OCI-LY1 (cell line): ENCODE results near the gene IMMP2L.
A peak's percentile ranks its signal among the peaks of the same experiment; 100 is the strongest.

Experiments
- H2AFZ ChIP-seq: fragments of 200-600 bp; sonication (generic), shearing (Covaris generic); 2 replicates; pipeline ENCODE4 v1.6.0; 2014; ENCODE audit warnings: antibody characterized with exemption, mild to moderate bottlenecking, low read length
- H3F3A ChIP-seq: fragments of 200-600 bp; sonication (generic), shearing (Covaris generic); 2 replicates; pipeline ENCODE4 v1.6.0; 2014; ENCODE audit warnings: mild to moderate bottlenecking, antibody characterized with exemption, low read length, moderate library complexity; ENCODE audit not compliant: insufficient read depth
- H3K27ac ChIP-seq: fragments of 200-600 bp; sonication (generic); 2 replicates; pipeline ENCODE4 v1.5.1; 2014; ENCODE audit warnings: low read length, mixed run types, mild to moderate bottlenecking, low read depth; ENCODE audit not compliant: poor library complexity, severe bottlenecking
- H3K27me3 ChIP-seq: fragments of 200-600 bp; sonication (generic); 2 replicates; pipeline ENCODE4 v1.6.0; 2014; ENCODE audit warnings: antibody characterized with exemption, mild to moderate bottlenecking, low read length, moderate library complexity; ENCODE audit not compliant: insufficient read depth
- H3K36me3 ChIP-seq: fragments of 200-600 bp; sonication (generic); 2 replicates; pipeline ENCODE4 v1.6.1; 2014; ENCODE audit warnings: mild to moderate bottlenecking, antibody characterized with exemption, low read length, moderate library complexity, mixed read lengths; ENCODE audit not compliant: insufficient read depth
- H3K4me1 ChIP-seq: fragments of 200-600 bp; sonication (generic); 2 replicates; pipeline ENCODE4 v1.5.1; 2014; ENCODE audit warnings: mild to moderate bottlenecking, low read length, moderate library complexity; ENCODE audit not compliant: insufficient read depth, severe bottlenecking
- H3K4me2 ChIP-seq: fragments of 200-600 bp; sonication (generic), shearing (Covaris generic); 2 replicates; pipeline ENCODE4 v1.6.1; 2014; ENCODE audit warnings: low read length
- H3K4me3 ChIP-seq: fragments of 200-600 bp; sonication (generic); 2 replicates; pipeline ENCODE4 v1.5.1; 2014; ENCODE audit warnings: low read length, low read depth, mild to moderate bottlenecking, mixed read lengths; ENCODE audit not compliant: poor library complexity, severe bottlenecking
- H3K79me2 ChIP-seq: fragments of 200-600 bp; shearing (Covaris generic); 2 replicates; pipeline ENCODE4 v1.6.1; 2016; ENCODE audit warnings: mixed run types, low read length, mixed read lengths; ENCODE audit not compliant: insufficient read depth
- H3K9ac ChIP-seq: fragments of 200-600 bp; sonication (generic), shearing (Covaris generic); 2 replicates; pipeline ENCODE4 v1.6.1; 2014; ENCODE audit warnings: mild to moderate bottlenecking, low read length, mixed read lengths
- H3K9me2 ChIP-seq: fragments of 200-600 bp; sonication (generic), shearing (Covaris generic); 2 replicates; pipeline ENCODE4 v1.6.1; 2014; ENCODE audit warnings: low read depth, mild to moderate bottlenecking, low read length, mixed read lengths
- H3K9me3 ChIP-seq: fragments of 200-600 bp; shearing (Covaris generic); 2 replicates; pipeline ENCODE4 v1.6.1; 2014; ENCODE audit warnings: low read length, mixed read lengths
- H4K20me1 ChIP-seq: fragments of 200-600 bp; sonication (generic), shearing (Covaris generic); 2 replicates; pipeline ENCODE4 v1.6.0; 2016; ENCODE audit warnings: mild to moderate bottlenecking, low read length; ENCODE audit not compliant: insufficient read depth
- EZH2 ChIP-seq: fragments of 200-600 bp; sonication (generic), shearing (Covaris generic); IDR thresholded peaks from 2 replicates; pipeline ENCODE4 v1.8.0; 2017; ENCODE audit warnings: borderline replicate concordance, mixed run types, mild to moderate bottlenecking, antibody characterized with exemption, low read length, moderate library complexity, mixed read lengths
- TF ChIP-seq, protein P1 (sequence below): fragments of 200-600 bp; sonication (generic), shearing (Covaris generic); IDR thresholded peaks from 2 replicates; pipeline ENCODE4 v1.5.1; 2017; ENCODE audit warnings: mild to moderate bottlenecking, antibody characterized with exemption, low read length, moderate library complexity, mixed read lengths

Gene IMMP2L

DNA sequence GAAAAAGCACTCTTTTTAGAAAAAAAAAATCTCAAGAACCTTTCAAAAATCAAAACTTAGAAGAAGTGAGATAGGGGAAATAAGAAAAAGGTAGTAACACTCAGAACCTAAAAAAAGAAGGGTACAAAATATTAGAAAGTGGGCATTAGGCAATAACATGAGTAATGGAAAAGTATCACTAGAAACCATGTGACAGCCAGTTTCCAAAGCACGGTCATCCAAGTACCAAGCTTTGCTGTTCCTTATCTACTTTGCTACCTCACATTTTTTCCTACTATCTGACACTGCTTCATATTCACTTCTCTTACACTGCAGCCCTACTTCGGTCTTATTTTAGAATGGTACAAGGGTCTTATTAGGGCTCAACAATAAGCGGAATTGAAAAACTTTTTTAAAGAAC lies 30.3 kb downstream of the IMMP2L start:
- H3K27ac ChIP-seq: peak overlapping the region; percentile 38
- H3K9me2 ChIP-seq: no peaks in the 10 kb centered on the region

DNA sequence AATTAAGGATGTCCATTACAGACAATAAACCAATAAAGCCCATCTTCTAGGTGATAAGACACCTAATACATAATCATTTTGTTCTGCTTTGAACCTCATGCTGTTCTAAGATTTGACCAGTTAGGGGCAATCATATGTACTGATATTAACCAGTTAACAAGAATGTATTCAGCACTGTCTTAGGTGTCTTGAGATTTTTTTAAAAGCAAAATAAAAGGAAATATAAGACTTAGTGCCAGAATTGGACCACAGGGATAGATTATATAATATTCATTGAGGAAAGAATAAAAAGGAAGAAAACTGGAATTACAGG lies 32.0 kb downstream of the IMMP2L start:
- TF ChIP-seq, protein P1, sequence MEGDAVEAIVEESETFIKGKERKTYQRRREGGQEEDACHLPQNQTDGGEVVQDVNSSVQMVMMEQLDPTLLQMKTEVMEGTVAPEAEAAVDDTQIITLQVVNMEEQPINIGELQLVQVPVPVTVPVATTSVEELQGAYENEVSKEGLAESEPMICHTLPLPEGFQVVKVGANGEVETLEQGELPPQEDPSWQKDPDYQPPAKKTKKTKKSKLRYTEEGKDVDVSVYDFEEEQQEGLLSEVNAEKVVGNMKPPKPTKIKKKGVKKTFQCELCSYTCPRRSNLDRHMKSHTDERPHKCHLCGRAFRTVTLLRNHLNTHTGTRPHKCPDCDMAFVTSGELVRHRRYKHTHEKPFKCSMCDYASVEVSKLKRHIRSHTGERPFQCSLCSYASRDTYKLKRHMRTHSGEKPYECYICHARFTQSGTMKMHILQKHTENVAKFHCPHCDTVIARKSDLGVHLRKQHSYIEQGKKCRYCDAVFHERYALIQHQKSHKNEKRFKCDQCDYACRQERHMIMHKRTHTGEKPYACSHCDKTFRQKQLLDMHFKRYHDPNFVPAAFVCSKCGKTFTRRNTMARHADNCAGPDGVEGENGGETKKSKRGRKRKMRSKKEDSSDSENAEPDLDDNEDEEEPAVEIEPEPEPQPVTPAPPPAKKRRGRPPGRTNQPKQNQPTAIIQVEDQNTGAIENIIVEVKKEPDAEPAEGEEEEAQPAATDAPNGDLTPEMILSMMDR: no peak
- no peak for TF ChIP-seq EZH2
- H3K36me3 ChIP-seq: no peaks in the 10 kb centered on the region
- peaks cover 69% of the 10 kb centered on the region for H3K4me1 ChIP-seq

More for the DNA sequence above, 30.3 kb downstream of the IMMP2L start:
- no peak overlapping the region for H3K9ac ChIP-seq
- H3K9me3 ChIP-seq: no peaks in the 10 kb centered on the region
- H3K4me1 ChIP-seq: peaks cover 67% of the 10 kb centered on the region
- no peak for TF ChIP-seq EZH2
- TF ChIP-seq, protein P1: no peak
- no peaks in the 10 kb centered on the region for H4K20me1 ChIP-seq
- H3K79me2 ChIP-seq: no peaks in the 10 kb centered on the region
- H3K27me3 ChIP-seq: no peaks in the 10 kb centered on the region
- H3F3A ChIP-seq: no peaks in the 10 kb centered on the region
- H3K4me3 ChIP-seq: no peak overlapping the region
- H3K36me3 ChIP-seq: no peaks in the 10 kb centered on the region
- H3K4me2 ChIP-seq: no peak overlapping the region
- H2AFZ ChIP-seq: no peak overlapping the region

DNA sequence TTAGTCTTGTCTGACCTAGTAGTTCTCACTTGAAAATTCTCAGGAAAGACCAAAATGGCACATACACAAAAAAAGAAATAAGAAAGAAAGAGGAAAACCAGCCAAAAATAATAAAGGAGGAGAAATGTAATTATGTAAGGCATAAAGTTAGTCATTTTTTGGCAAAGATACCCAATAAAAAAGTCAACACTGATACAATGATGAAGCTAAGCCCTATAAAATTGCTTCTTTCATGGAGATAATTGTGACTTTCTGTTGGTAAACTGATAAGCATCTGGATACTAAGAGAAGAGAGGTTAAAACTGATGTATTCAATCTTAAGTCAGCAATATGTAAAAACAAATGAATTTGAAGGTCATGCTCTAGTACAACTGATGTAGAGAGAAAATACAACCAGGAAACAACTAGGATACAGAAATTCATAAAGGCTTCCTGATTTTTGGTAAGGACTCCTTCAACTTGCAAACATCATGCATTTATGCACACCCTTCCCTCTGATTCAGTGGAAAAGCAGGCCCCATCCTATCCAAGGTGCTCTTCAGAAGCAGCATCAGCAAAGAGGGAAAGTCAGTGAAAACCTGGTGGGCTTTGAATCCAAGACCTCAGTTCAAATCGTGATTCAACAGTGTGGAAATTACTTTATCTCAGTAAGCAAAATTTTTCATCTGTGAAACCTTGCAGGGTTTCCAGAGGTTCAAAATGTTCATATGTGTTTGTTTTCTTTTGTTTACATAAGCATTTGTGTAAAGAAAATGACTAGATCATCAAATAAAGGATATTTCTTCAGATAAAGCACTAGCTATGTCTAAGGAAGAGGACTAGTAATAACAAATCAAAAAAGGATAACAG lies 32.6 kb downstream of the IMMP2L start:
- Histone ChIP-seq H3K9ac (peak overlapping the region; percentile 52), H3K4me1 (peaks cover 63% of the 10 kb centered on the region), H3K9me2 (no peaks in the 10 kb centered on the region), H3K36me3 (no peaks in the 10 kb centered on the region), H3K4me3 (no peak overlapping the region), H3K4me2 (peak overlapping the region; percentile 68; the same call in 1 of the 2 replicates), H3K79me2 (no peaks in the 10 kb centered on the region), H3K27ac (peak overlapping the region; percentile 92), H4K20me1 (no peaks in the 10 kb centered on the region), H3K27me3 (no peaks in the 10 kb centered on the region), H2AFZ (no peak overlapping the region), H3F3A (no peaks in the 10 kb centered on the region), H3K9me3 (no peaks in the 10 kb centered on the region)
- TF ChIP-seq, protein P1: no peak
- no peak for TF ChIP-seq EZH2

More for the DNA sequence above, 32.0 kb downstream of the IMMP2L start:
- Histone ChIP-seq H3K27ac (no peak overlapping the region), H4K20me1 (no peaks in the 10 kb centered on the region), H3K4me3 (no peak overlapping the region), H3K9me2 (no peaks in the 10 kb centered on the region), H3K27me3 (no peaks in the 10 kb centered on the region), H3K79me2 (no peaks in the 10 kb centered on the region), H3F3A (no peaks in the 10 kb centered on the region), H3K9ac (no peak overlapping the region), H3K4me2 (no peak overlapping the region), H3K9me3 (no peaks in the 10 kb centered on the region), H2AFZ (no peak overlapping the region)
